Naive thymus-derived CD4-positive, alpha-beta T cell (primary cell): ENCODE data around the gene C11orf97. TPM values are rescaled to one million over a fixed set of nuclear protein-coding genes. Genes with fewer than 3 reads are reported as not detected.
A peak's percentile ranks its signal among the peaks of the same experiment; 100 is the strongest.
"Not testable (repeated sequence)": the region's sequence is repeated elsewhere in the genome, so short reads cannot be mapped to it uniquely, and the experiment has no call there.

ENCODE experiments used
- ATAC-seq: fragments of 150-1000 bp; cut with Tn5 transposase; 2 replicates; pipeline ENCODE4 v1.10.0; 2021; ENCODE audit warnings: mild to moderate bottlenecking, moderate library complexity
- CTCF ChIA-PET: fragments of 350-600 bp; sonication (Branson Sonifier 250); formaldehyde crosslinking; loops from one replicate; lab custom pipeline; 2021; ENCODE audit warnings: antibody characterized with exemption; lab: Charles Lee
- POLR2A ChIA-PET: fragments of 350-600 bp; sonication (Branson Sonifier 250); formaldehyde crosslinking; loops from one replicate; lab custom pipeline; 2021; ENCODE audit warnings: antibody characterized with exemption, inconsistent platforms; lab: Charles Lee
- DNase-seq, 9 donors: peaks; one replicate each; pipeline versions ENCODE4 v3.0.0 to v3.0.0-alpha.2; 2020 to 2022; ENCODE audit warnings: mixed read lengths in 1 of 9
- H3K27ac ChIP-seq: one replicate; pipeline ENCODE4 v1.7.0; 2013; ENCODE audit warnings: mild to moderate bottlenecking, low read depth, low read length, moderate library complexity
- H3K27me3 ChIP-seq, 2 donors: one replicate each; pipeline ENCODE4 v1.7.0; 2013; ENCODE audit warnings: low read length in 2 of 2, mild to moderate bottlenecking in 2 of 2, moderate library complexity in 2 of 2; ENCODE audit not compliant: control insufficient read depth in 2 of 2, insufficient read depth in 2 of 2
- H3K36me3 ChIP-seq, 3 experiments: 1 replicate in 2 of 3; 2 replicates in 1 of 3; pipeline ENCODE4 v1.7.0; 2013; ENCODE audit warnings: low read length in 3 of 3, mild to moderate bottlenecking in 3 of 3, moderate library complexity in 1 of 3; ENCODE audit not compliant: insufficient read depth in 3 of 3, control insufficient read depth in 2 of 3
- H3K4me1 ChIP-seq, 2 donors: one replicate each; pipeline ENCODE4 v1.7.0; 2013; ENCODE audit warnings: low read length in 2 of 2, mild to moderate bottlenecking in 2 of 2, moderate library complexity in 1 of 2; ENCODE audit not compliant: control insufficient read depth in 2 of 2, insufficient read depth in 2 of 2
- H3K4me3 ChIP-seq: 2 replicates; pipeline ENCODE4 v1.7.0; 2013; ENCODE audit warnings: mild to moderate bottlenecking, low read length
- H3K9me3 ChIP-seq, 3 experiments: 1 replicate in 2 of 3; 2 replicates in 1 of 3; pipeline ENCODE4 v1.7.0; 2013; ENCODE audit warnings: low read length in 3 of 3; ENCODE audit not compliant: control insufficient read depth in 2 of 3
- H3K27ac Mint-ChIP-seq, 9 donors: one replicate each; pipeline ENCODE4 v1.8.0; 2020 to 2022; ENCODE audit warnings: mixed read lengths in 9 of 9, mild to moderate bottlenecking in 8 of 9, moderate library complexity in 5 of 9, inconsistent platforms in 2 of 9
- H3K27me3 Mint-ChIP-seq, 5 donors: one replicate each; pipeline ENCODE4 v1.8.0; 2021 to 2022; ENCODE audit warnings: mixed read lengths in 5 of 5, mild to moderate bottlenecking in 1 of 5
- H3K36me3 Mint-ChIP-seq, 5 donors: one replicate each; pipeline ENCODE4 v1.8.0; 2020 to 2022; ENCODE audit warnings: mixed read lengths in 5 of 5, mild to moderate bottlenecking in 3 of 5, inconsistent platforms in 1 of 5
- H3K4me1 Mint-ChIP-seq, 7 donors: one replicate each; pipeline ENCODE4 v1.8.0; 2020 to 2022; ENCODE audit warnings: mixed read lengths in 7 of 7, mild to moderate bottlenecking in 3 of 7, inconsistent platforms in 1 of 7
- H3K4me3 Mint-ChIP-seq, 10 donors: one replicate each; pipeline ENCODE4 v1.8.0; 2020 to 2022; ENCODE audit warnings: mild to moderate bottlenecking in 10 of 10, mixed read lengths in 10 of 10, moderate library complexity in 6 of 10, inconsistent platforms in 2 of 10
- H3K9me3 Mint-ChIP-seq, 11 donors: one replicate each; pipeline ENCODE4 v1.8.0; 2020 to 2022; ENCODE audit warnings: mixed read lengths in 11 of 11, mild to moderate bottlenecking in 4 of 11, inconsistent platforms in 1 of 11, moderate library complexity in 1 of 11
- intact Hi-C, 2 donors: fragments of 100-400 bp; cut with micrococcal nuclease; formaldehyde crosslinking; loops; one replicate each; pipeline ENCODE4 v1.15.1; 2023
- polyA plus RNA-seq, 2 donors: library from polyadenylated mRNA; unstranded; fragments of 300-500 nt; fragmentation: Illumina TruSeq; gene quantifications; one replicate each; pipeline ENCODE4 v1.2.3, GENCODE V29; 2021
- total RNA-seq, 6 experiments: library from RNA in 5 of 6; stranded (reverse) in 5 of 6; gene quantifications; 1 replicate in 5 of 6; 2 replicates in 1 of 6; pipeline ENCODE4 v1.2.3 and lab custom pipeline; 2021 to 2026

The C11orf97 gene
- total and polyA plus RNA-seq, 7 experiments from 2014 or later, result not detected

- Histone ChIP-seq H3K9me3 (no peaks in the 10 kb centered on the region), H3K36me3 (no peaks in the 10 kb centered on the region), H3K27me3 (no peaks in the 10 kb centered on the region), H3K4me3 (no peak overlapping the region), H3K4me1 (no peaks in the 10 kb centered on the region), H3K27ac (no peak overlapping the region)
- Mint-ChIP-seq H3K27me3 (peaks cover 0 to 1% (median 0%) of the 10 kb centered on the region in 5 donors), H3K27ac (no peak overlapping the region), H3K9me3 (peaks cover 0 to 4% (median 0%) of the 10 kb centered on the region in 11 donors), H3K4me1 (no peaks in the 10 kb centered on the region), H3K36me3 (no peaks in the 10 kb centered on the region), H3K4me3 (no peak overlapping the region)
- ATAC-seq (no peak), DNase-seq (no peak)
- POLR2A ChIA-PET, result no interaction called here
- intact Hi-C loops, result no loop called here
- CTCF ChIA-PET, result no interaction called here
Measured at GRCh38 chr11:94568200-94568599, 55.9 kb downstream of the C11orf97 start.

DNA sequence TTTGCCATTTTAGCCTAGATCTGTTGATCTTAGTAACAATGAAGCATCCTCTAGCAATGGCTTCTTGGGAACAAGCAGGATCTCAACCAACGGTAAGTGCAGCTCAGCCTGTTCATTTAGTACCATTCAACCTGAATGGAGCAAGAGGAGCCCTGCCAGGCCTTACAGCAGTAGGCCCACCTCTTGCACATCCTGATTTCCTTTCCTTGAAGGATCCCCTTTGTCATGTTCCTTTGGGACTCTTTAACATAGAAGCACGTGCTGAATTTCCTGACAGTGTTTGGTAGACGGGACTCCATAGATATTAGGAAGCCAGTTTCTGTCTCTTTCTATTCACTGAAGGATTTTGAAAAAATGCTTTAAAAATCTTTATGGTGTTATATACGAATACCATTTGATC lies 56.5 kb downstream of the C11orf97 start:
- Histone ChIP-seq H3K27me3 (no peaks in the 10 kb centered on the region), H3K9me3 (no peaks in the 10 kb centered on the region), H3K4me3 (no peak overlapping the region), H3K36me3 (no peaks in the 10 kb centered on the region), H3K27ac (no peak overlapping the region), H3K4me1 (no peaks in the 10 kb centered on the region)
- Mint-ChIP-seq H3K36me3 (no peaks in the 10 kb centered on the region), H3K9me3 (peaks cover 0 to 4% (median 0%) of the 10 kb centered on the region in 11 donors), H3K27me3 (peaks cover 0 to 1% (median 0%) of the 10 kb centered on the region in 5 donors), H3K4me3 (no peak overlapping the region), H3K27ac (no peak overlapping the region), H3K4me1 (no peaks in the 10 kb centered on the region)
- ATAC-seq (no peak), DNase-seq (no peak)
- POLR2A ChIA-PET, result no interaction called here
- CTCF ChIA-PET, result no interaction called here
- intact Hi-C loops, result no loop called here

DNA sequence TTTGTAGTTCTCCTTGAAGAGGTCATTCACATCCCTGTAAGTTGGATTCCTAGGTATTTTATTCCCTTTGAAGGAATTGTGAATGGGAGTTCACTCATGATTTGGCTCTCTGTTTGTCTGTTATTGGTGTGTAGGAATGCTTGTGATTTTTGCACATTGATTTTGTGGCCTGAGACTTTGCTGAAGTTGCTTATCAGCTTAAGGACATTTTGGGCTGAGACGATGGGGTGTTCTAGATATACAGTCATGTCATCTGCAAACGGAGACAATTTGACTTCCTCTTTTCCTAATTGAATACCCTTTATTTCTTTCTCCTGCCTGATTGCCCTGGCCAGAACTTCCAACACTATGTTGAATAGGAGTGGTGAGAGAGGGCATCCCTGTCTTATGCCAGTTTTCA lies 60.7 kb downstream of the C11orf97 start:
- H3K9me3 Mint-ChIP-seq, POLR2A ChIA-PET, H3K36me3 Mint-ChIP-seq, H3K27me3 ChIP-seq, DNase-seq, intact Hi-C loops, H3K27ac Mint-ChIP-seq, H3K4me1 ChIP-seq, CTCF ChIA-PET, H3K36me3 ChIP-seq, H3K4me3 Mint-ChIP-seq, H3K4me1 Mint-ChIP-seq, H3K4me3 ChIP-seq, H3K9me3 ChIP-seq, H3K27ac ChIP-seq, ATAC-seq, H3K27me3 Mint-ChIP-seq: not testable (repeated sequence)

DNA sequence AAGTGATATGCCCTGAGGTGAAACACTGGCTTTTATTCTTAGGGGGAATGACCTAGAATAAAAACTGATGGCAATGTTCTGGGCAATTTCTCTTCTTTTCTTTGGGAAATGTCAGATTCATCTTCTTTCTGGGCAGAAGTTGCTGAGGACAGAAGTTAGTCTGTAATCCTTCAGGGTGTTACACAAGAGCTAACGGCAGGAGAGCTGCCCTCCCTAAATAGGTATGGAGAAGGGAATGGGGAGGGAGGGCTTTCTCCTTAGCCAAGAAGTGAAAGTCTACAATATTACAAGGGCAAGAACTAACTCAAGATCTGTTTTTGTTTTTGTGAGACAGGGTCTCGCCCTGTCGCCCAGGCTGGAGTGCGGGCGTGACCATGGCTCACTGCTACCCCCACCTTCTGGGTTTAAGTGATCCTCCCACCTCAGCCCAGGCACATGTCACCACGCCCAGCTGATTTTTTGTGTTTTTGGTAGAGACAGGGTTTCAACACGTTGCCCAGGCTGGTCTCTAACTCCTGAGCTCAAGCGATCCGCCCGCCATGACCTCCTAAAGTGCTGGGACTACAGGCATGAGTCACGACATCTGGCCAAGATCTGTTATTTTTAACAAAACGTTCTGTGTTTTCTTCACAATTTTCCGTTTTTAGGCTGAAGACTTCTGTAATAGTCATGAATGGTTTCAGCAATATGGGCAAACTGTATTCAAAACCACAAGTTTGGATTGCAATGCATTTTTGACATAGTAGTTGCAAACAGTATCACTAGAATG lies 62.1 kb downstream of the C11orf97 start:
- H3K27me3 Mint-ChIP-seq, result peaks cover 0 to 5% (median 0%) of the 10 kb centered on the region in 5 donors
- H3K27ac ChIP-seq, result no peak overlapping the region
- CTCF ChIA-PET, result no interaction called here

GRCh38 chr11:94576306-94576705 lies 64.0 kb downstream of the C11orf97 start:
- Histone ChIP-seq H3K9me3 (no peaks in the 10 kb centered on the region), H3K27ac (no peak overlapping the region), H3K4me1 (no peaks in the 10 kb centered on the region), H3K36me3 (no peaks in the 10 kb centered on the region), H3K27me3 (no peaks in the 10 kb centered on the region), H3K4me3 (no peak overlapping the region)
- Mint-ChIP-seq H3K9me3 (no peaks in the 10 kb centered on the region), H3K36me3 (peaks cover 0 to 3% (median 0%) of the 10 kb centered on the region in 5 donors), H3K4me3 (no peak overlapping the region), H3K4me1 (no peaks in the 10 kb centered on the region), H3K27ac (no peak overlapping the region), H3K27me3 (peaks cover 0 to 5% (median 0%) of the 10 kb centered on the region in 5 donors)
- no peak for ATAC-seq
- intact Hi-C loops, result no loop called here
- POLR2A ChIA-PET, result no interaction called here
- no peak for DNase-seq
- CTCF ChIA-PET, result interaction anchor here (1.6 kb wide), 1 partner anchor 17 kb away, joined by 3 read pairs; no protein-coding TSS in a partner anchor

More for the DNA sequence above, 62.1 kb downstream of the C11orf97 start:
- Mint-ChIP-seq H3K4me3 (no peak overlapping the region), H3K27ac (no peak overlapping the region), H3K36me3 (peaks cover 0 to 3% (median 0%) of the 10 kb centered on the region in 5 donors), H3K4me1 (no peaks in the 10 kb centered on the region), H3K9me3 (no peaks in the 10 kb centered on the region)
- Histone ChIP-seq H3K4me1 (no peaks in the 10 kb centered on the region), H3K27me3 (no peaks in the 10 kb centered on the region), H3K36me3 (no peaks in the 10 kb centered on the region), H3K4me3 (no peak overlapping the region), H3K9me3 (no peaks in the 10 kb centered on the region)
- intact Hi-C loops, result no loop called here
- no peak for DNase-seq
- POLR2A ChIA-PET, result no interaction called here
- peak; percentile 64 for ATAC-seq

DNA sequence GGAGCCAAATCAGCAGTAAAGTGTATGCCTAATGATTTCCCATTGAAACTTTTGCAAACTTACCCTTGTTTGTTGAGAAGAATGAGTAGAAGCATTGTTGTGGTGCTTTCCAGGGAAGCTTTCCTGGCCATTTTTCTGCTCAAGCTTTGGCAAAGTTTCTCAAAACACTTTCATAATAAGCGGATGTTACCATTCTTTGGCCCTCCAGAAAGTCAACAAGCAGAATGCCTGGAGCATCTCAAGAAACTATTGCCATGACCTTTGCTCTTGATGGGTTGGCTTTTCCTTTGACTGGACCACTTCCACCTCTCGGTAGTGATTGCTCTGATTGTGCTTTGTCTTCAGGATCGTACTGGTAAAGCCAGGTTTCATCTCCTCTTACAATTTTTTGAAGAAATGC lies 65.6 kb downstream of the C11orf97 start:
- ATAC-seq (no peak), DNase-seq (no peak)
- Histone ChIP-seq H3K27me3 (no peaks in the 10 kb centered on the region), H3K4me1 (no peaks in the 10 kb centered on the region), H3K4me3 (no peak overlapping the region), H3K36me3 (no peaks in the 10 kb centered on the region), H3K27ac (no peak overlapping the region), H3K9me3 (no peaks in the 10 kb centered on the region)
- ChIA-PET POLR2A (no interaction called here), CTCF (interaction anchor here (0.7 to 1.6 kb wide), 2 partner anchors 18 to 76 kb away, joined by 3 read pairs; no protein-coding TSS in a partner anchor)
- Mint-ChIP-seq H3K27ac (no peak overlapping the region), H3K4me1 (peaks cover 0 to 2% (median 0%) of the 10 kb centered on the region in 7 donors), H3K27me3 (peaks cover 0 to 6% (median 0%) of the 10 kb centered on the region in 5 donors), H3K9me3 (no peaks in the 10 kb centered on the region), H3K36me3 (peaks cover 0 to 3% (median 0%) of the 10 kb centered on the region in 5 donors), H3K4me3 (no peak overlapping the region)
- intact Hi-C loops, result no loop called here
